ENCODE measurements around the gene ZNF683. TPM values are rescaled to one million over a fixed set of nuclear protein-coding genes. Genes with fewer than 3 reads are reported as not detected.

Gene ZNF683
- total and polyA plus RNA-seq, 9 of the 15 experiments (the other 6 are each of a cell fraction or from before 2014, with no cell fraction given) = not detected

DNA sequence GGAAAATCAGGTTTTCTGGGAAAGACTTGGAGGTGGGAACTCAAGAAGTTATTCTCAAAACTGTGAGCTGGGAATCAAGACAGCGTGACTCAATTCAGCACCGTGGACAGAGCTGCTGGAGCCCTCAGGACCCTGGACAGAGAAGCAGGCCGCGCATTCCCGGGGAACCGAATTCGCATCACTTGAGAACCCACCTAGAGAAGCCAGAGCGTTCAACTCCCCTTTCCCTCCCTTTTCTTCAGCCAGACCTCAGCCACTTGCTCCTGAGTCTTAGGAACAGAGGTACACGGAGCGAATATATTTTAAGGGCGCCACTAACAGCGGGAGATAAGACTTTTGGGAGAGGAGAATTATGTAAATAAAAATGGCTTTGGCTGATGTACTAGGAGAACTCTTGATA lies 36.1 kb upstream of the ZNF683 start:
- POLR2A ChIA-PET = interaction anchor here (0.9 to 1.0 kb wide), 2 partner anchors 8 to 22 kb away, joined by 3 to 7 read pairs; no protein-coding TSS in a partner anchor
- peaks cover 12 to 39% of the 10 kb centered on the region in 2 experiments; a peak in 4 of 5 replicates for H3K4me1 ChIP-seq (replicated peaks in 1 of 2; ENCODE audit: control insufficient read depth in 2 of 2, insufficient read depth in 2 of 2, low read length in 2 of 2)
- no peak overlapping the region for H3K27ac ChIP-seq (ENCODE audit: extremely low read depth, low read depth, low read length)
- in situ Hi-C loops (cut with MboI) = no loop called here
- under 1% methylated on average over 12 of the region's 12 CpGs for WGBS (ENCODE audit: insufficient coverage, low coverage, missing lambda C conversion rate)
- H3K79me2 ChIP-seq (ENCODE audit: control insufficient read depth, insufficient read depth, low read length) = no peaks in the 10 kb centered on the region
- DNase-seq (ENCODE audit: extremely low read depth in 1 of 4, low spot score in 3 of 4) (peak; percentile 62 to 89 (median 74)), ATAC-seq (peak; percentile 87), FAIRE-seq (peak; percentile 89)
- H3K9me1 ChIP-seq (ENCODE audit: control insufficient read depth, insufficient read depth, low read length) = no peaks in the 10 kb centered on the region
- no peaks in the 10 kb centered on the region for H3K36me3 ChIP-seq (ENCODE audit: control insufficient read depth, insufficient read depth, low read length)
- H3K27me3 ChIP-seq (ENCODE audit: control insufficient read depth in 2 of 2, insufficient read depth in 2 of 2, low read length in 2 of 2) = peaks cover 4 to 13% of the 10 kb centered on the region in 2 experiments; a peak in 4 of 5 replicates
- CTCF ChIA-PET (ENCODE audit: low intra/inter-chr PET ratio) = interaction anchor here (0.6 kb wide), 1 partner anchor 484 kb away, joined by 5 read pairs; no protein-coding TSS in a partner anchor
- H4K20me1 ChIP-seq (replicated peaks; ENCODE audit: control insufficient read depth, insufficient read depth, low read length) = peaks cover 5% of the 10 kb centered on the region; the same call in 1 of the 2 replicates
- intact Hi-C loops (cut with micrococcal nuclease) = no loop called here
- H2AFZ ChIP-seq (ENCODE audit: low read depth, low read length) = no peak overlapping the region
- no TSS peak for BruUV-seq (replicated peaks)
- no peak overlapping the region for H3K9ac ChIP-seq (ENCODE audit: insufficient read depth in 1 of 2, low read depth in 2 of 2, low read length in 2 of 2)
- H3K4me3 ChIP-seq = no peak overlapping the region
- H3K9me3 ChIP-seq (replicated peaks; ENCODE audit: control insufficient read depth, insufficient read depth, low read depth, low read length) = no peaks in the 10 kb centered on the region
- H3K4me2 ChIP-seq (ENCODE audit: insufficient read depth, low read length) = no peak overlapping the region
- peak; percentile 100 for TF ChIP-seq NR3C1 (CRISPR knock-in tag; IDR thresholded peaks at IDR 0.05)
- TF ChIP-seq, protein P1, sequence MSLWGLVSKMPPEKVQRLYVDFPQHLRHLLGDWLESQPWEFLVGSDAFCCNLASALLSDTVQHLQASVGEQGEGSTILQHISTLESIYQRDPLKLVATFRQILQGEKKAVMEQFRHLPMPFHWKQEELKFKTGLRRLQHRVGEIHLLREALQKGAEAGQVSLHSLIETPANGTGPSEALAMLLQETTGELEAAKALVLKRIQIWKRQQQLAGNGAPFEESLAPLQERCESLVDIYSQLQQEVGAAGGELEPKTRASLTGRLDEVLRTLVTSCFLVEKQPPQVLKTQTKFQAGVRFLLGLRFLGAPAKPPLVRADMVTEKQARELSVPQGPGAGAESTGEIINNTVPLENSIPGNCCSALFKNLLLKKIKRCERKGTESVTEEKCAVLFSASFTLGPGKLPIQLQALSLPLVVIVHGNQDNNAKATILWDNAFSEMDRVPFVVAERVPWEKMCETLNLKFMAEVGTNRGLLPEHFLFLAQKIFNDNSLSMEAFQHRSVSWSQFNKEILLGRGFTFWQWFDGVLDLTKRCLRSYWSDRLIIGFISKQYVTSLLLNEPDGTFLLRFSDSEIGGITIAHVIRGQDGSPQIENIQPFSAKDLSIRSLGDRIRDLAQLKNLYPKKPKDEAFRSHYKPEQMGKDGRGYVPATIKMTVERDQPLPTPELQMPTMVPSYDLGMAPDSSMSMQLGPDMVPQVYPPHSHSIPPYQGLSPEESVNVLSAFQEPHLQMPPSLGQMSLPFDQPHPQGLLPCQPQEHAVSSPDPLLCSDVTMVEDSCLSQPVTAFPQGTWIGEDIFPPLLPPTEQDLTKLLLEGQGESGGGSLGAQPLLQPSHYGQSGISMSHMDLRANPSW (CRISPR knock-in tag; IDR thresholded peaks at IDR 0.05) = peak; percentile 99; the same call in 1 of the 2 replicates
- TF ChIP-seq ZNF133 (CRISPR knock-in tag; IDR thresholded peaks at IDR 0.05) = 0 out of 2 replicates have a peak, but pooled peaks have one; percentile 33
- TF ChIP-seq, protein P2, sequence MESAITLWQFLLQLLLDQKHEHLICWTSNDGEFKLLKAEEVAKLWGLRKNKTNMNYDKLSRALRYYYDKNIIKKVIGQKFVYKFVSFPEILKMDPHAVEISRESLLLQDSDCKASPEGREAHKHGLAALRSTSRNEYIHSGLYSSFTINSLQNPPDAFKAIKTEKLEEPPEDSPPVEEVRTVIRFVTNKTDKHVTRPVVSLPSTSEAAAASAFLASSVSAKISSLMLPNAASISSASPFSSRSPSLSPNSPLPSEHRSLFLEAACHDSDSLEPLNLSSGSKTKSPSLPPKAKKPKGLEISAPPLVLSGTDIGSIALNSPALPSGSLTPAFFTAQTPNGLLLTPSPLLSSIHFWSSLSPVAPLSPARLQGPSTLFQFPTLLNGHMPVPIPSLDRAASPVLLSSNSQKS (CRISPR knock-in tag; IDR thresholded peaks at IDR 0.05) = no peak; the same call in 1 of the 2 replicates
- TF ChIP-seq HDAC2 (IDR thresholded peaks at IDR 0.05) = peak; percentile 99
- TF ChIP-seq, protein P3, sequence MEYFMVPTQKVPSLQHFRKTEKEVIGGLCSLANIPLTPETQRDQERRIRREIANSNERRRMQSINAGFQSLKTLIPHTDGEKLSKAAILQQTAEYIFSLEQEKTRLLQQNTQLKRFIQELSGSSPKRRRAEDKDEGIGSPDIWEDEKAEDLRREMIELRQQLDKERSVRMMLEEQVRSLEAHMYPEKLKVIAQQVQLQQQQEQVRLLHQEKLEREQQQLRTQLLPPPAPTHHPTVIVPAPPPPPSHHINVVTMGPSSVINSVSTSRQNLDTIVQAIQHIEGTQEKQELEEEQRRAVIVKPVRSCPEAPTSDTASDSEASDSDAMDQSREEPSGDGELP (CRISPR knock-in tag; IDR thresholded peaks at IDR 0.05; ENCODE audit: borderline replicate concordance) = peak; percentile 96
- peak; percentile 79 to 100 for TF ChIP-seq MAZ (CRISPR knock-in tag; conservative IDR thresholded peaks at IDR 0.05 in 1 of 2, IDR thresholded peaks at IDR 0.05 in 1 of 2)
- TF ChIP-seq, protein P4, sequence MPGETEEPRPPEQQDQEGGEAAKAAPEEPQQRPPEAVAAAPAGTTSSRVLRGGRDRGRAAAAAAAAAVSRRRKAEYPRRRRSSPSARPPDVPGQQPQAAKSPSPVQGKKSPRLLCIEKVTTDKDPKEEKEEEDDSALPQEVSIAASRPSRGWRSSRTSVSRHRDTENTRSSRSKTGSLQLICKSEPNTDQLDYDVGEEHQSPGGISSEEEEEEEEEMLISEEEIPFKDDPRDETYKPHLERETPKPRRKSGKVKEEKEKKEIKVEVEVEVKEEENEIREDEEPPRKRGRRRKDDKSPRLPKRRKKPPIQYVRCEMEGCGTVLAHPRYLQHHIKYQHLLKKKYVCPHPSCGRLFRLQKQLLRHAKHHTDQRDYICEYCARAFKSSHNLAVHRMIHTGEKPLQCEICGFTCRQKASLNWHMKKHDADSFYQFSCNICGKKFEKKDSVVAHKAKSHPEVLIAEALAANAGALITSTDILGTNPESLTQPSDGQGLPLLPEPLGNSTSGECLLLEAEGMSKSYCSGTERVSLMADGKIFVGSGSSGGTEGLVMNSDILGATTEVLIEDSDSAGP (CRISPR knock-in tag; IDR thresholded peaks at IDR 0.05) = peak; percentile 83
- peak; percentile 75 for TF ChIP-seq MYC (IDR thresholded peaks at IDR 0.05; ENCODE audit: low read depth, low read length)
- no peak for TF ChIP-seq MYC (CRISPR knock-in tag; IDR thresholded peaks at IDR 0.05; ENCODE audit: borderline replicate concordance, low read depth)
- no peak for TF ChIP-seq TRIM28 (IDR thresholded peaks at IDR 0.05)
- TF ChIP-seq BHLHE40 (IDR thresholded peaks at IDR 0.05; ENCODE audit: low read length) = peak; percentile 19; the same call in 1 of the 2 replicates
- peak; percentile 75; the same call in 1 of the 2 replicates for TF ChIP-seq ZC3H11A (IDR thresholded peaks at IDR 0.05; ENCODE audit: low read depth, low read length)
- peak; percentile 71 for TF ChIP-seq TCF3 (CRISPR knock-in tag; IDR thresholded peaks at IDR 0.05)
